ENCODE results near the gene VPS16.

The VPS16 gene

GRCh38 chr20:2835331-2835796, 5.2 kb upstream of the VPS16 start:
- DNase-seq (no peak), ATAC-seq (no peak)

GRCh38 chr20:2836035-2836434, 4.5 kb upstream of the VPS16 start:
- DNase-seq (no peak), ATAC-seq (no peak)

DNA sequence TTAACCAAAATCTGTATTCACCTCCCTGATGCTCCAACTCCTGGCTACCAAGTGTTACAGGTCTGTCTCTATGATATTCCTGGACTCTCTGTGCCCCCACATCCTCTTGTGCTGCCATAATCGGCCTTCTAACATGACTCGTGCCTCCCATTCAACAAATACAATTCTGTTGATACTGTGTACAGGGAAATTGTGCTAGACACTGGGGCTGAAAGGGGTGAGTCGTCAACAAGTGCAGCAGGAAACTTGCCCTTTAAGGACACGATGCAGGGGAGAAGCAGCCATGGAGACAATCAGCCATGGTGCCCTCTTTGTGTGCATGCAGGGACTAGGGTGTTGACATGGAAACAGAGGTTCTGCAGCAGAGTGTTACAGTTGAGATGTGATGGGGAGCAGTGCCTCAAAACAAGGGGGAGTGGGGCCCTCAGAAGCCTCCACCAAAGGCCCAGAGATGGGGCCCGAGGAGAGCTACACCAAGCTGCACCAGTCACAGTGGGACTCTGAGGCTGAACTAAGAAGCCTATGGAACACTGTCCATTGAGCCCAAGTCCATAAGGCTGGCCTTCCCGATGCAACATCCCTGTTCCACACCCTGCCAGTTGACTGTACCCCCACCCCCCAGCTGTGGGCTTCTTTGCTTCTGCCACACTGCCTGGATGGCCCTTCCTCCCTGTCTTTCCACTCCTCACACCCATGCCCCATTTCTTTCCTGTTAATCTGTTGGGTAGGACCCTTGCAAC, 3.2 kb upstream of the VPS16 start:
- no peak for DNase-seq

DNA sequence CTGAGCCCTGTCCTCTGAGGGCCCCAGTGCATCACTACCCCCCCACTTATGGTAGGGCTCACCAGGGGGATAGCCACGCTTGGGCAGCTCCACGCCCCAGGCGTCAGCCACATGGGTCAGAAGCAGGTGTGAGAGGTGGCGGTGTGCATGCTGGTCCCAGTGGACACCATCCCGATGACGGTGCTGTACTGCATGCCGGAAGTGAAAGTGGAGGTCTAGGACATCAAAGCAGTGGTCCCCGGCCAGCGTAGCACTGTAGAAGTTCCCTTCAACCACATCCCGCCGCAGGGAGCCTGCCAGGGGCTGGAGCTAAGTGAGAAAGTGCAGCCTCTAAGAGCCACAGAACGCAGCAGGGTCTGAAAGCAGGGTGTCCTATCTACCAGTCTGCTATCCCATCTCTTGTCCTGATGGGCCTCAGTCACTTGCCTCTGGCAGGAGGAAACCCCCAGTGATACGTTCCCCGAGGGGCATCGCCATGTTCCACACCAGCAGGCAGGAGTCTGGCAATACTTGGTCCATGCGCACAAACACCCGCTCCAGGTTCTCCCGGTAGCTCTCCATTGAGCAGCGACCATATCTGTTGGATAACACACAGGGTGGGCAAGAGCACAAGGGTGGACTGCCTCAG, 2.3 kb upstream of the VPS16 start:
- ATAC-seq (no peak), DNase-seq (no peak)

More for the DNA sequence above, 3.2 kb upstream of the VPS16 start:
- no peak for ATAC-seq

DNA sequence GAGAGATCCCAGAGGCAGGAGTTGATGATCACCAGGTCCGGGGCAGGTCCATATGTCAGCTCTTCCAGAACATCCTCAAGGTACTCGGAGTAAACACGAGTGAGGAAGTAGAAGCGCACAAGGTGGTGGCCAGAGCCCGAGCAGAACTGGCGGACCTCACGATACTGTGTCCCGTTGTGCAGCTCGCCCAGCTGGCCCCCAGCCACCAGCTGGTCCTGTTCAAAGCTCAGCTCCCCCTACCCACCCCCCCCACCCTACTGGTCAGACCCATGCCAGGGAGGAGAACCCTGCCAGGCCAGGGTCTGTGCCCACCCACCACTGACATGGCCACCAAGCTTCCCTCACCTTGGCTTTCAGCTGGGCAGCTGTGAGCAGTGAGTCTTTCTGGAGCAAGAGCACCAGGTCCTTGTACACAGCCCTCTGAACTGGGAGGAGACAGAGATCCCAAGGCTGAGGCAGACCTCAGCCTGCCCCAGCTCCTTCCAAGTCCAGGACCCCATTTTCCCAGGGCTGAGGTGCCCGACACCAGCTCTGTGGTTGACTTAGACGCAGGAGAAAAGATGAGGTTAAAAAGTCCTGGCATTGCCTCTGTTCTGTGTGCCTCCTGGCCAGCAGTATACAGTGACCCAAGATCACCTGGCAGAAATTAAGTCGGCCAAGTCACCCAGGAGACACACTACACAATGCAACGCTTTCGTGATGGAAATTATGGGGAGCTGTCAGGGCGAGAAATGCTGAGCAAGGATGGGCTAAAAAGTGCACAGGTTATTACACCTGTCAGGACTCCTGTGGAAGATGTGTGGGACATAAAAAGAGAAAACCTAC, 1.5 kb upstream of the VPS16 start:
- no peak for DNase-seq
- no peak for ATAC-seq

- DNase-seq (no peak), ATAC-seq (no peak)
These were observed 810 bp upstream of the VPS16 start for GRCh38 chr20:2839732-2840137.

GRCh38 chr20:2840967-2841531, 504 bp downstream of the VPS16 start:
- peak; percentile 29 for ATAC-seq
- DNase-seq: peak; percentile 65

GRCh38 chr20:2845607-2846006, 5.1 kb downstream of the VPS16 start:
- DNase-seq: no peak
- ATAC-seq: no peak

GRCh38 chr20:2846698-2847097, 6.2 kb downstream of the VPS16 start:
- DNase-seq (no peak), ATAC-seq (no peak)

DNA sequence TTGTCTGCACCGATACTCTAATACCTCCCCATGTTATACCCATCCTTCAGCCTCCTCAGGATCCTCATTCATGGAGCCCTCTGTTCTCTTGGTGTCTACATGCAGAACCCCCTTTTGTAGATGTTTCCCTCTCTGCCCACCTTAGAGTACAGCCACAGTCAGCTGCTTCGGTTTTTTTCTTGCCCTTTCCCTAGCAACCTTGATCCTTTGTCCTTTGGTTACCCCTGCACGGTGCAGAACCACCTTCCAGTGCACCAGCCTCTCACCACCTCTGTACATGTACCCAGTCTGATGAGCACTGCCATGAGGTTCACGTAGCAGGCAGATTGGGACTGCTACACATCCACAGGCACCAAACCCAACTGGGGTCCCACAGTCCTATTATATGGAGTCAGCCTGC, 7.3 kb downstream of the VPS16 start:
- ATAC-seq (no peak), DNase-seq (no peak)

GRCh38 chr20:2849529-2849928, 9.0 kb downstream of the VPS16 start:
- DNase-seq: no peak
- ATAC-seq: no peak

DNA sequence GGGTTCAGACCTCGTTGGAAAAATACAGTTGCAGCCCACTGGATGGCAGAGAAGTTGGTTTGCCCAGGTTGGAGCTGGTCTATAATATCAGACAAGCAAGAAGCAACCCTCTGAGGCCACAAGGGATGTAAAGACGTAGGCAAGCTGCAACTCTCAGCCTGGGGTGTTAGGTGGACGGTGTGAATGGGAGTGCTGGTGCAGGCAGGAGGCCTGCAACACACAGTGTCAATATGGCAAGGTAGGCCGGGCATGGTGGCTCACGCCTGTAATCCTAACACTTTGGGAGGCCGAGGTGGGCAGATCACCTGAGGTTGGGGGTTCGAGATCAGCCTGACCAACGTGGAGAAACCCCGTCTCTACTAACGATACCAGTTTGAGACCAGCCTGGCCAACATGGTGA, 10.5 kb downstream of the VPS16 start:
- no peak for ATAC-seq
- no peak for DNase-seq

DNA sequence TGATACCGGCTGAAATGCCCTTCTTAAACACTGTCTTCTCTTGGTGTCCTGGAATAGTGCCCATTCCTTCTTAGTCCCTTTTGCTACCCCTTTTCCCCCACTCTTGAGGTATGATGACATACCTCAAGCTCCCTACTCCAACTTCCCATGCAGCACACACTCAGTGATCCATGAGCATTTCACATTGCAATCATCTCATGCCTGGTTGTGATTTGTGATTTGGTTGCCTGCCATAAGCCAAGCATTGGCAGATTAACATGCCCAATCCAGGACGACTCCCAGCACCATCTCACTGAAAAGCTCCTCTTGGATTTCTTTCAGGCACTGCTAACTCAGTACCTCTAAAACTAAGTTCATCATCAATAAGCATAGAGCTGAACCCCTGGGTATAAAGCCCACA, 18.0 kb downstream of the VPS16 start:
- no peak for DNase-seq
- no peak for ATAC-seq

DNA sequence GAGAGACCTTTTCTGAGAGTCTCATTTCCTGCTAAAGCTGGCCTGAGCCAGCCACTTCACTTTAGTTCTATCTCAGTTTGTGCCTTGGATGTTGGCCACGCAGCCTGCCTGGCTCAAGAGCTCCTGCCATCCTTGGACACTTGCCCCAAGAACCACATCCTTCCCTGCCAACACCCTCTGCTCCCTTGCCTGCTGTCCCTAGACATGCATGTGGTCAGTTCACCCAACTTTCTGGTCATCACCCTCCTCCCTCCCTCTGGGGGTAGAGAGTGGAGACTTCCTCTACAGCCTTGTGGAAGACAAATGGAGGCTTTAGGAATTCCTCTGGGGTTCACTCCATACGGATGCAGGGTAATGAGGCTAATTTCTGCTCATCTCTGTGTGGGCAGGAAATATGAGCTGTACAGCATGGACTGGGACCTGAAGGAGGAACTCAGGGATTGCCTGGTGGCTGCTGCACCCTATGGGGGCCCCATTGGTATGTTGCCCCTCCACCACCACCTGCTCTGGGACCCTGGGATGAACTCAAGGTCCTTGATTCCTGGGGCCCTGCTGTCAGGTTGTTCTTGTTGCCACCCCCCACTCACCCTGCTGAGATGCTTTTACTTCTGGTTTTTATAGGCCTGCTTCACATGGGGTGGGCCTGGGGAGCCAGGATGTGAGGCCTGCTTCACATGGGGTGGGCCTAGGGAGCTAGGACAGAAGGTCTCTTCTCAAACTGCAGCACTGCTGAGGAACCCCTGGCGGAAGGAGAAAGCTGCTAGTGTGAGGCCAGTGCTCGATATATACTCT, 19.0 kb downstream of the VPS16 start:
- DNase-seq: no peak
- ATAC-seq: no peak

DNA sequence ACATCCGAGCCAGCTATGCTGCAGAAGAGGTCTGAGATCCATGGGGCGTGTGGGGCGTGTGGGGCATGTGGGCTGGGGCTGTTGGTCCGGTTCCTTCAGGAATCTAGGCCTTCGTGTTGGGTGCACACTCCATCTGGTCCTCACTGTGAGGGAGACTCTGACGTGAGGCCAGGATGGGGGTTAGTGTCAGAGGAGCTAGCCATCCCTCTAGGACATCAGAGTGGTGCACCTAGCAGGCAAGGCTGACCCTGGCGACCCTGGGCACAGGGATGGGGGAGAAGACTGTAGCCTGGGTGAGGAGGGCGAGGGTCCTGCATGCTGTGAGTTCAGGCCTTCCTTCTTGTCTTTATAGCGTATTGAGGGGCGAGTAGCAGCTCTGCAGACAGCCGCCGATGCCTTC, 24.1 kb downstream of the VPS16 start:
- ATAC-seq (no peak), DNase-seq (no peak)

DNA sequence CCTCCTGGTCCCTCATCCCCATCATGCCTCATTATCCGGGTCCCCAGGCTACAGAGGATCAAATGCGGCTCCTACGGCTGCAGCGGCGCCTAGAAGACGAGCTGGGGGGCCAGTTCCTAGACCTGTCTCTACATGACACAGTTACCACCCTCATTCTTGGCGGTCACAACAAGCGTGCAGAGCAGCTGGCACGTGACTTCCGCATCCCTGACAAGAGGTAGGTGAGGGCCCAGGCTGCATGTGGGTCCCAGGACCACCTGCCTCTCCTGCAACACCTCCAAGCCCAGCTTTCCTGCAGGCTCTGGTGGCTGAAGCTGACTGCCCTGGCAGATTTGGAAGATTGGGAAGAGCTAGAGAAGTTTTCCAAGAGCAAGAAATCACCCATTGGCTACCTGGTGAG, 24.6 kb downstream of the VPS16 start:
- DNase-seq (no peak), ATAC-seq (no peak)

DNA sequence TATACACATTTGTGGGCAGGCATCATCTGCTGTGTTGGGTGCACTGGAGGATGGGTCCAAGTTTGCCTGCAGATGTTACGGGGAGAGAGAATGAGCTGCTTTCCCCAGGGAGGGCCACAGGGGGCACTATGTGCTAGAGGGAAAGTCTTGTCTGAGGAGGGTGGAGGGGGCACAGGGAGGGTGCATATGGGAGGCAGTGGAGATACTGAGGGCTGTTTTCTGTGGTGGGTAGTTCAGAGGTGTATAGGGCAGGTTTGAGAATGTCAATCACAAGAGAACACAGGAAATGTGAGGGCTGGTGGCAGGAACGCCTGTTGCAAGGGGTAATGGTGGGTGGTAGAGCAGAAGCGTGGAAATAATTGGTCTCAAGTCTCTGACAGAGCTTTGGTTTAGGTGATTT, 25.1 kb downstream of the VPS16 start:
- ATAC-seq (peak; percentile 90), DNase-seq (peak; percentile 77)

GRCh38 chr20:2866236-2866635, 25.7 kb downstream of the VPS16 start:
- DNase-seq: peak; percentile 53
- ATAC-seq: peak; percentile 34

- ATAC-seq (no peak), DNase-seq (no peak)
These were observed 26.7 kb downstream of the VPS16 start for GRCh38 chr20:2867081-2867864.

GRCh38 chr20:2869381-2869780, 28.8 kb downstream of the VPS16 start:
- ATAC-seq (no peak), DNase-seq (no peak)

DNA sequence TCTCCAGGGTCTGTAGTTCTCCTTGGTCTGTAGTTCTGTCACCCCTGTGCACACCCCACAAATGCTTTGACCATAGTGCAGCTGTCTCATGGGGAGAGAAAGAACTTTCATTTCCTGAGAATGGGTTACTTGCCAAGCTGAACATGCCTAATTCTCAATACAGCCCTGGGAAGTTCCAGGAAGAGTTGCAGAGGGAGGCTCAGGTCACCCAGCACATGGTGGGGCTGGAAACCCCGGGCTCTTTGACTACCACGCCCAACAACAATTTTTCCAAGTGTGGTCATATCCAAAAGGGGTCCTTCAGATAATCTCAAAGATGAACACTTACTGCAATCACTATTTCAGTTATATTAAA, 30.5 kb downstream of the VPS16 start:
- DNase-seq (no peak), ATAC-seq (no peak)
